T-helper 2 cell treated with Interferon-gamma antibody and Interleukin-4, amounts not matched to agents 5 μg/mL and 100 μg/mL, for 36 hours (primary cell): ENCODE results near the gene KIRREL3.

Experiments used
- DNase-seq: peaks from one replicate; pipeline ENCODE4 v3.0.0; 2021; ENCODE audit warnings: low spot score
- H3K27ac Mint-ChIP-seq: one replicate; pipeline ENCODE4 v1.8.0; 2021; ENCODE audit warnings: mild to moderate bottlenecking, mixed read lengths
- H3K27me3 Mint-ChIP-seq: one replicate; pipeline ENCODE4 v1.8.0; 2021; ENCODE audit warnings: low read depth, mixed read lengths
- H3K36me3 Mint-ChIP-seq: one replicate; pipeline ENCODE4 v1.8.0; 2021; ENCODE audit warnings: low read depth, mixed read lengths
- H3K4me1 Mint-ChIP-seq: one replicate; pipeline ENCODE4 v1.8.0; 2021; ENCODE audit warnings: low read depth, mixed read lengths
- H3K4me3 Mint-ChIP-seq: one replicate; pipeline ENCODE4 v1.8.0; 2022; ENCODE audit warnings: mild to moderate bottlenecking, moderate library complexity, mixed read lengths
- H3K9me3 Mint-ChIP-seq: one replicate; pipeline ENCODE4 v1.8.0; 2021; ENCODE audit warnings: mixed read lengths

The KIRREL3 gene

GRCh38 chr11:126460417-126461095 lies 540.0 kb downstream of the KIRREL3 start:
- DNase-seq: no peak
- Mint-ChIP-seq H3K4me1 (peaks cover 9% of the 10 kb centered on the region), H3K27ac (no peak overlapping the region), H3K9me3 (no peaks in the 10 kb centered on the region), H3K36me3 (no peaks in the 10 kb centered on the region), H3K4me3 (no peak overlapping the region), H3K27me3 (peaks cover 5% of the 10 kb centered on the region)

GRCh38 chr11:126459691-126460281 lies 540.8 kb downstream of the KIRREL3 start:
- no peak overlapping the region for H3K4me3 Mint-ChIP-seq
- H3K36me3 Mint-ChIP-seq: no peaks in the 10 kb centered on the region
- H3K4me1 Mint-ChIP-seq: peaks cover 3% of the 10 kb centered on the region
- DNase-seq: no peak
- H3K27me3 Mint-ChIP-seq: peaks cover 5% of the 10 kb centered on the region
- no peak overlapping the region for H3K27ac Mint-ChIP-seq
- no peaks in the 10 kb centered on the region for H3K9me3 Mint-ChIP-seq

- Mint-ChIP-seq H3K36me3 (no peaks in the 10 kb centered on the region), H3K9me3 (no peaks in the 10 kb centered on the region), H3K27me3 (no peaks in the 10 kb centered on the region), H3K4me1 (no peaks in the 10 kb centered on the region), H3K4me3 (no peak overlapping the region), H3K27ac (no peak overlapping the region)
- no peak for DNase-seq
Observed at GRCh38 chr11:126457817-126458216, 542.8 kb downstream of the KIRREL3 start.

- no peak for DNase-seq
- Mint-ChIP-seq H3K27ac (no peak overlapping the region), H3K4me1 (no peaks in the 10 kb centered on the region), H3K27me3 (no peaks in the 10 kb centered on the region), H3K36me3 (no peaks in the 10 kb centered on the region), H3K9me3 (no peaks in the 10 kb centered on the region), H3K4me3 (no peak overlapping the region)
Observed at GRCh38 chr11:126456783-126457542, 543.6 kb downstream of the KIRREL3 start.

- no peak overlapping the region for H3K4me3 Mint-ChIP-seq
- no peak for DNase-seq
- H3K36me3 Mint-ChIP-seq: no peaks in the 10 kb centered on the region
- peaks cover 5% of the 10 kb centered on the region for H3K9me3 Mint-ChIP-seq
- H3K27me3 Mint-ChIP-seq: no peaks in the 10 kb centered on the region
- no peaks in the 10 kb centered on the region for H3K4me1 Mint-ChIP-seq
- H3K27ac Mint-ChIP-seq: no peak overlapping the region
Observed at GRCh38 chr11:126456089-126456488, 544.5 kb downstream of the KIRREL3 start.

GRCh38 chr11:126452241-126453101 lies 548.1 kb downstream of the KIRREL3 start:
- H3K27me3 Mint-ChIP-seq: no peaks in the 10 kb centered on the region
- no peaks in the 10 kb centered on the region for H3K36me3 Mint-ChIP-seq
- H3K27ac Mint-ChIP-seq: no peak overlapping the region
- no peaks in the 10 kb centered on the region for H3K4me1 Mint-ChIP-seq
- no peak for DNase-seq
- H3K4me3 Mint-ChIP-seq: no peak overlapping the region
- H3K9me3 Mint-ChIP-seq: peaks cover 16% of the 10 kb centered on the region

GRCh38 chr11:126451211-126451802 lies 549.3 kb downstream of the KIRREL3 start:
- no peaks in the 10 kb centered on the region for H3K27me3 Mint-ChIP-seq
- DNase-seq: no peak
- no peaks in the 10 kb centered on the region for H3K36me3 Mint-ChIP-seq
- H3K4me1 Mint-ChIP-seq: no peaks in the 10 kb centered on the region
- H3K4me3 Mint-ChIP-seq: no peak overlapping the region
- H3K9me3 Mint-ChIP-seq: peaks cover 16% of the 10 kb centered on the region
- no peak overlapping the region for H3K27ac Mint-ChIP-seq

GRCh38 chr11:126450806-126451205 lies 549.8 kb downstream of the KIRREL3 start:
- Mint-ChIP-seq H3K9me3 (peaks cover 16% of the 10 kb centered on the region), H3K27ac (no peak overlapping the region), H3K27me3 (no peaks in the 10 kb centered on the region), H3K36me3 (no peaks in the 10 kb centered on the region), H3K4me3 (no peak overlapping the region), H3K4me1 (no peaks in the 10 kb centered on the region)
- no peak for DNase-seq

GRCh38 chr11:126450198-126450597 lies 550.4 kb downstream of the KIRREL3 start:
- H3K4me1 Mint-ChIP-seq: no peaks in the 10 kb centered on the region
- DNase-seq: no peak
- H3K9me3 Mint-ChIP-seq: peaks cover 16% of the 10 kb centered on the region
- H3K4me3 Mint-ChIP-seq: no peak overlapping the region
- H3K36me3 Mint-ChIP-seq: no peaks in the 10 kb centered on the region
- no peak overlapping the region for H3K27ac Mint-ChIP-seq
- no peaks in the 10 kb centered on the region for H3K27me3 Mint-ChIP-seq

GRCh38 chr11:126446581-126446980 lies 554.0 kb downstream of the KIRREL3 start:
- Mint-ChIP-seq H3K9me3 (peaks cover 16% of the 10 kb centered on the region), H3K36me3 (no peaks in the 10 kb centered on the region), H3K4me3 (no peak overlapping the region), H3K27me3 (peaks cover 8% of the 10 kb centered on the region), H3K4me1 (peaks cover 2% of the 10 kb centered on the region), H3K27ac (no peak overlapping the region)
- no peak for DNase-seq

- H3K4me3 Mint-ChIP-seq: no peak overlapping the region
- no peak for DNase-seq
- peaks cover 12% of the 10 kb centered on the region for H3K27me3 Mint-ChIP-seq
- no peaks in the 10 kb centered on the region for H3K9me3 Mint-ChIP-seq
- peaks cover 8% of the 10 kb centered on the region for H3K4me1 Mint-ChIP-seq
- H3K36me3 Mint-ChIP-seq: no peaks in the 10 kb centered on the region
- no peak overlapping the region for H3K27ac Mint-ChIP-seq
Observed at GRCh38 chr11:126444072-126444471, 556.5 kb downstream of the KIRREL3 start.

- no peak for DNase-seq
- H3K4me3 Mint-ChIP-seq: no peak overlapping the region
- H3K27ac Mint-ChIP-seq: no peak overlapping the region
- no peaks in the 10 kb centered on the region for H3K36me3 Mint-ChIP-seq
- peaks cover 12% of the 10 kb centered on the region for H3K27me3 Mint-ChIP-seq
- H3K4me1 Mint-ChIP-seq: peaks cover 8% of the 10 kb centered on the region
- H3K9me3 Mint-ChIP-seq: no peaks in the 10 kb centered on the region
Observed at GRCh38 chr11:126443120-126443519, 557.5 kb downstream of the KIRREL3 start.

GRCh38 chr11:126440792-126441514 lies 559.6 kb downstream of the KIRREL3 start:
- no peaks in the 10 kb centered on the region for H3K36me3 Mint-ChIP-seq
- H3K9me3 Mint-ChIP-seq: no peaks in the 10 kb centered on the region

More at GRCh38 chr11:126440792-126441514, 559.6 kb downstream of the KIRREL3 start:
- peak; percentile 65 for DNase-seq
- Mint-ChIP-seq H3K27ac (peak overlapping the region; percentile 24), H3K4me3 (no peak overlapping the region), H3K27me3 (peaks cover 12% of the 10 kb centered on the region), H3K4me1 (peaks cover 8% of the 10 kb centered on the region)
